ENCODE results near the gene EXOSC2. TPM values are rescaled to one million over a fixed set of nuclear protein-coding genes. Genes with fewer than 3 reads are reported as not detected.

Gene EXOSC2
- total and polyA plus RNA-seq, 2 of the 8 experiments (the other 6 are each of a cell fraction or from before 2014, with no cell fraction given): 47.8 to 93.6 TPM

- no peak for TF ChIP-seq RAD21 (IDR thresholded peaks at IDR 0.05 in 1 of 2, conservative IDR thresholded peaks at IDR 0.05 in 1 of 2; ENCODE audit: low read depth in 2 of 2, low read length in 2 of 2)
- no peak for TF ChIP-seq CHD7 (IDR thresholded peaks at IDR 0.05; ENCODE audit: insufficient replicate concordance, low read length)
- no peak for TF ChIP-seq TCF12 (IDR thresholded peaks at IDR 0.05; ENCODE audit: low read depth, low read length)
- peak; percentile 97 for TF ChIP-seq TAF1 (IDR thresholded peaks at IDR 0.05; ENCODE audit: low read depth, low read length)
- TF ChIP-seq KDM1A (IDR thresholded peaks at IDR 0.05; ENCODE audit: borderline replicate concordance, low read length): no peak
- peak; percentile 64; the same call in 1 of the 2 replicates for TF ChIP-seq SP4 (IDR thresholded peaks at IDR 0.05; ENCODE audit: low read length)
- no peak; the same call in 1 of the 2 replicates for TF ChIP-seq SP1 (IDR thresholded peaks at IDR 0.05; ENCODE audit: low read depth, low read length)
- no peak for TF ChIP-seq ZNF274 (IDR thresholded peaks at IDR 0.05; ENCODE audit: borderline replicate concordance, extremely low read depth, low read length)
- TF ChIP-seq TAF7 (optimal IDR thresholded peaks at IDR 0.05; ENCODE audit: borderline replicate concordance, low read depth, low read length): peak; percentile 89
- TF ChIP-seq FOSL1 (IDR thresholded peaks at IDR 0.05; ENCODE audit: insufficient read depth, low read depth, low read length): no peak
These were observed at the start of gene EXOSC2 (continued) for GRCh38 chr9:130693426-130694191.

Data from H1 (cell line).